ENCODE results near the gene CACNA1A.

CACNA1A gene

DNA sequence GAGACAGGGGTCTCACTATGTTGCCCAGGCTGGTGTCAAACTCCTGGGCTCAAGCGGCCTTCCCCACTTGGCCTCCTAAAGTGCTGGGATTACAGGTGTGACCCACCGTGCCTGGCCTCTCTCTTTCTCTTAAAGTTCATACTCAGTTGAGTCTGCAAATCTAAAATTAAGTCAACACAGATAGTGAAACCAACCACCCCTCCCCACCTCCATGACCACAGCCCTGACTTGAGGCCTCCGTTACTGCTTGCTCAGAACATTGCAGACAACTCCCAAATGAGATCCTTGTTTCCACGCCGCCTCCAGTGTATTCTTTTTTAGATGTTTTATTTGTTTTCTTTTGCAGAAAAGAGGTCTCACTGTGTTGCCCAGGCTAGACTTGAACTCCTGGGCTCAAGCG, 94.4 kb downstream of the CACNA1A start:
- DNase-seq (ENCODE audit: low read depth), result no peak
- no peak overlapping the region for H3K4me3 ChIP-seq (ENCODE audit: low read length)
- TF ChIP-seq, protein P1, sequence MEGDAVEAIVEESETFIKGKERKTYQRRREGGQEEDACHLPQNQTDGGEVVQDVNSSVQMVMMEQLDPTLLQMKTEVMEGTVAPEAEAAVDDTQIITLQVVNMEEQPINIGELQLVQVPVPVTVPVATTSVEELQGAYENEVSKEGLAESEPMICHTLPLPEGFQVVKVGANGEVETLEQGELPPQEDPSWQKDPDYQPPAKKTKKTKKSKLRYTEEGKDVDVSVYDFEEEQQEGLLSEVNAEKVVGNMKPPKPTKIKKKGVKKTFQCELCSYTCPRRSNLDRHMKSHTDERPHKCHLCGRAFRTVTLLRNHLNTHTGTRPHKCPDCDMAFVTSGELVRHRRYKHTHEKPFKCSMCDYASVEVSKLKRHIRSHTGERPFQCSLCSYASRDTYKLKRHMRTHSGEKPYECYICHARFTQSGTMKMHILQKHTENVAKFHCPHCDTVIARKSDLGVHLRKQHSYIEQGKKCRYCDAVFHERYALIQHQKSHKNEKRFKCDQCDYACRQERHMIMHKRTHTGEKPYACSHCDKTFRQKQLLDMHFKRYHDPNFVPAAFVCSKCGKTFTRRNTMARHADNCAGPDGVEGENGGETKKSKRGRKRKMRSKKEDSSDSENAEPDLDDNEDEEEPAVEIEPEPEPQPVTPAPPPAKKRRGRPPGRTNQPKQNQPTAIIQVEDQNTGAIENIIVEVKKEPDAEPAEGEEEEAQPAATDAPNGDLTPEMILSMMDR (conservative IDR thresholded peaks at IDR 0.05; ENCODE audit: low read depth, low read length), result no peak

DNA sequence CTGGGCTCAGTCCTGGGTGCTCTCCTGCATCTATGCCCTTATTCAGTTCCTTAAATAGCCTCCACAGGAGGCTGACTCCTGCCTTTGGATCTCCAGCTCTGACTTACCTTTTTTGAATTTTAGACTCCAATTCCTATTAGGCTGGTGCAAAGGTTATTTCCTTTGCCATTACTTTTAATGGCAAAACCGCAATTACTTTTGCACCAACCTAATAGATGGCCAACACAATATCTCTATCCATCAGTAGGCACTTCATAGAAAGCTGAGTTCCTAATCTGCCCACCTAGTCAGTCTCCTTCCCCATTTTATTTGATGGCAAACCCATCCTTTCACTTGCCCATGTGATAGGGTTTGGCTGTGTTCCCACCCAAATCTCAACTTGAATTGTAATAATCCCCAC, 95.3 kb downstream of the CACNA1A start:
- no peak overlapping the region for H3K4me3 ChIP-seq (ENCODE audit: low read length)
- TF ChIP-seq, protein P1 (conservative IDR thresholded peaks at IDR 0.05; ENCODE audit: low read depth, low read length), result no peak
- no peak for DNase-seq (ENCODE audit: low read depth)

DNA sequence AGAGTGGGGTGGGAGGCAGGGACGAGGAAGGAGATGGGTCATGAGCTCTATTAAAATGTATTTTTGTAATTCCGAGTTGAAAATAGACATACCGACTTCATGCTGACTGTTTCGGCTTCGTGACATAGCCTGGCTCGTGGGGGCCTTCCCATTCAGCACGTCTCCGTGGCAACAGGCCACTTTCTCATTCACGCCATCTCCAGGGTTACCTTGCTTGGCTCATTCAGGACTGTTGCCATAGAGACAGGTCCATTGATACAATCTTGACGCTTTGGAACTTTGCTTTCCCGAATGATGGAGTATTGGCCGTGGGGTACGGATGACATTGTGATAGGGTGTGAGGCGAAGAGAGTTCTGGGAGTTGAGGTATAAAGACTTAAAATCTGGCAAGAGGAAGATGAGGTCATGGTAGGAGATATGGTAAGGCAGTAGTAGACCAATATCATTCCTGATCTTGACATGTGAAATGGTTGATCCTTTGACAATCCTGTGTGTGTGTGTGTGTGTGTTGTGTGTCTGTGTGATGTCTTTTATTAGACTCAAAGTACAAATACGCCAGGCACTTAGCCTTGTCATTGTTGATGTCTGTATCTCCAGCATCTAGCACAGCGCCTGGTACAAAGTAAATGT, 97.3 kb downstream of the CACNA1A start:
- TF ChIP-seq, protein P1 (conservative IDR thresholded peaks at IDR 0.05; ENCODE audit: low read depth, low read length), result no peak
- H3K4me3 ChIP-seq (ENCODE audit: low read length), result no peak overlapping the region
- DNase-seq (ENCODE audit: low read depth), result no peak

GRCh38 chr19:13404236-13404635, 102.0 kb downstream of the CACNA1A start:
- no peak overlapping the region for H3K4me3 ChIP-seq (ENCODE audit: low read length)
- DNase-seq (ENCODE audit: low read depth), result no peak
- TF ChIP-seq, protein P1 (conservative IDR thresholded peaks at IDR 0.05; ENCODE audit: low read depth, low read length), result no peak

GRCh38 chr19:13401388-13401787, 104.9 kb downstream of the CACNA1A start:
- DNase-seq (ENCODE audit: low read depth), result no peak
- no peak overlapping the region for H3K4me3 ChIP-seq (ENCODE audit: low read length)
- TF ChIP-seq, protein P1 (conservative IDR thresholded peaks at IDR 0.05; ENCODE audit: low read depth, low read length), result no peak

DNA sequence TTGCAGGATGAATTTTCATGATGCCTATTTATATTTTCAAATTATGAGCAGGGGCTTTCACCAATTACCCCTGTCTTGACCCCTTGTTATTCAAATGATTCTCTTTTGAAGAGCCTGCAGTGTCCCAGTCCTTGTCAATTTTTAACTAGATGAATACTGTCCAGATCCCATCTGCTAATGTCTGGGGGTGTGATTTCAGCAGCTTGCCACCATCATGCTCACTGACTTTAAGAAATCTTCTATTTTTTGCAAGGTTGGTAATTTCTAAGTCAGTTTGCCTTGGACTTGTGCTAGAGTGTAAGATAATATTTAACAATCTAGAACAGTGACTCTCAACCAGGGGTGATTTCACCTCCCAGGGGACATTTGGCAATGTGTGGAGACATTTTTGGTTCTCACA, 106.0 kb downstream of the CACNA1A start:
- no peak overlapping the region for H3K4me3 ChIP-seq (ENCODE audit: low read length)
- TF ChIP-seq, protein P1 (conservative IDR thresholded peaks at IDR 0.05; ENCODE audit: low read depth, low read length), result no peak
- DNase-seq (ENCODE audit: low read depth), result no peak

- TF ChIP-seq, protein P1 (conservative IDR thresholded peaks at IDR 0.05; ENCODE audit: low read depth, low read length), result no peak
- DNase-seq (ENCODE audit: low read depth), result no peak
- no peak overlapping the region for H3K4me3 ChIP-seq (ENCODE audit: low read length)
Observed at GRCh38 chr19:13399746-13400145, 106.5 kb downstream of the CACNA1A start.

Measured in retinal pigment epithelial cell (primary cell).